ENCODE results near the gene FSTL4. TPM values are rescaled to one million over a fixed set of nuclear protein-coding genes. Genes with fewer than 3 reads are reported as not detected.
"Not testable (repeated sequence)": the region's sequence is repeated elsewhere in the genome, so short reads cannot be mapped to it uniquely, and the experiment has no call there.

The FSTL4 gene
- total and polyA plus RNA-seq, 12 donors = 0.01 to 0.42 (median 0.38) TPM; not detected in 6

- intact Hi-C loops (cut with DNase I) = no loop called here
- WGBS, 2 donors = 54 to 55% methylated on average over 7 of the region's 7 CpGs
- Histone ChIP-seq H3K4me3 (no peak overlapping the region), H3K4me1 (peaks cover 0 to 6% (median 0%) of the 10 kb centered on the region in 9 donors), H3K27ac (no peak overlapping the region), H3K27me3 (peaks cover 0 to 7% (median 0%) of the 10 kb centered on the region in 7 donors), H3K36me3 (no peaks in the 10 kb centered on the region), H3K9me3 (no peaks in the 10 kb centered on the region)
- no peak for DNase-seq
- ATAC-seq = no peak
- TF ChIP-seq CTCF (IDR thresholded peaks at IDR 0.05) = no peak
These were observed 215.5 kb downstream of the FSTL4 start for GRCh38 chr5:133396814-133397213.

GRCh38 chr5:133396187-133396741 is 216.1 kb downstream of the FSTL4 start:
- 67% methylated on average over 6 of the region's 6 CpGs for WGBS, 2 donors
- H3K4me1 ChIP-seq = peaks cover 0 to 6% (median 0%) of the 10 kb centered on the region in 9 donors
- H3K27me3 ChIP-seq = peaks cover 0 to 7% (median 0%) of the 10 kb centered on the region in 7 donors
- no peak for ATAC-seq
- no peaks in the 10 kb centered on the region for H3K36me3 ChIP-seq
- no peak overlapping the region for H3K4me3 ChIP-seq
- H3K27ac ChIP-seq = no peak overlapping the region
- no peak for TF ChIP-seq CTCF (IDR thresholded peaks at IDR 0.05)
- intact Hi-C loops (cut with DNase I) = no loop called here
- no peak for DNase-seq
- no peaks in the 10 kb centered on the region for H3K9me3 ChIP-seq

- H3K9me3 ChIP-seq; intact Hi-C loops (cut with DNase I); H3K27ac ChIP-seq; H3K4me1 ChIP-seq; H3K36me3 ChIP-seq; ATAC-seq; H3K4me3 ChIP-seq; DNase-seq: not testable (repeated sequence)
- peaks cover 0 to 12% (median 0%) of the 10 kb centered on the region in 7 donors for H3K27me3 ChIP-seq
- WGBS, 2 donors = 95 to 97% methylated on average over 21 of the region's 21 CpGs
These were observed 217.1 kb downstream of the FSTL4 start for GRCh38 chr5:133395207-133395606.

DNA sequence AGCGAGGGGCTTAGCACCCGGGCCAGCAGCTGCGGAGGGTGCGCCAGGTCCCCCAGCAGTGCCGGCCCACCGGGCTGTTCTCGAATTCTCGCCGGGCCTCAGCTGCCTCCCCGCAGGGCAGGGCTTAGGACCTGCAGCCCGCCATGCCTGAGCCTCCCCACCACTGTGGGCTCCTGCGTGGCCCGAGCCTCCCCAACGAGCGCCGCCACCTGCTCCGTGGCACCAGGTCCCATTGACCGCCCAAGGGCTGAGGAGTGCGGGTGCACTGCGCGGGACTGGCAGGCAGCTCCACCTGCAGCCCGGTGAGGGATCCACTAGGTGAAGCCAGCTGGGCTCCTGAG is 217.9 kb downstream of the FSTL4 start:
- intact Hi-C loops (cut with DNase I); H3K36me3 ChIP-seq; H3K9me3 ChIP-seq; H3K4me1 ChIP-seq; DNase-seq; H3K27ac ChIP-seq; H3K4me3 ChIP-seq; ATAC-seq; H3K27me3 ChIP-seq: not testable (repeated sequence)
- whole genome bisulfite sequencing, 2 donors = 94 to 98% methylated on average over 19 to 22 of the region's 22 CpGs

GRCh38 chr5:133393776-133394476 is 218.4 kb downstream of the FSTL4 start:
- Histone ChIP-seq H3K4me1 (no peaks in the 10 kb centered on the region), H3K4me3 (no peak overlapping the region), H3K27ac (no peak overlapping the region), H3K36me3 (no peaks in the 10 kb centered on the region), H3K27me3 (peaks cover 0 to 10% (median 5%) of the 10 kb centered on the region in 7 donors), H3K9me3 (no peaks in the 10 kb centered on the region)
- intact Hi-C loops (cut with DNase I) = no loop called here
- DNase-seq (no peak), ATAC-seq (no peak)
- 90 to 92% methylated on average over 17 of the region's 17 CpGs for WGBS, 2 donors
- no peak for TF ChIP-seq CTCF (IDR thresholded peaks at IDR 0.05)

Measured in heart right ventricle (tissue), 16 donors.